GM12872 (cell line): ENCODE results near the gene SPOCK2.

Source experiments
- CTCF ChIP-seq: IDR thresholded peaks from 3 replicates; pipeline ENCODE4 v1.5.1; 2011; ENCODE audit warnings: low read depth, mild to moderate bottlenecking, low read length, moderate library complexity; ENCODE audit not compliant: insufficient read depth

The SPOCK2 gene

DNA sequence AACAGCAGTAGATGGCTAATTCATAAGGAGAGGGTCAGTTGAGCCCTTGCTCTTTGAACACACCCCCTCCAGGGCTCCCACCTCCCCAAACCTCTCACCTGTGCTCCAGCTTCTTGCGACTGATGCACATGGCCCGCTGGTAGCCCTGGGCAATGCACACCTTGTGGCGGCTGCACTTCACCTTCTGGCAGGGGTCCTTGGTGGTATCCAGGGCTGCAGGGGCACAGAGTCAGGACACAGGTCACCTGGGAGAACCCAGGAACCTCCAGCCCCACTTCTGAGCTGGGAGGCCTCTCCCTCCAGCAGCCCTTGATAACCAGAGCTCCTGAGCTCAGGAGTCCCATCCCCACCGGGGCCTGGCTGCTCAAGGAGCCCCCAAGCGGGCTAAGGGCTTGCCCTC, 16.3 kb downstream of the SPOCK2 start:
- TF ChIP-seq CTCF, result no peak

DNA sequence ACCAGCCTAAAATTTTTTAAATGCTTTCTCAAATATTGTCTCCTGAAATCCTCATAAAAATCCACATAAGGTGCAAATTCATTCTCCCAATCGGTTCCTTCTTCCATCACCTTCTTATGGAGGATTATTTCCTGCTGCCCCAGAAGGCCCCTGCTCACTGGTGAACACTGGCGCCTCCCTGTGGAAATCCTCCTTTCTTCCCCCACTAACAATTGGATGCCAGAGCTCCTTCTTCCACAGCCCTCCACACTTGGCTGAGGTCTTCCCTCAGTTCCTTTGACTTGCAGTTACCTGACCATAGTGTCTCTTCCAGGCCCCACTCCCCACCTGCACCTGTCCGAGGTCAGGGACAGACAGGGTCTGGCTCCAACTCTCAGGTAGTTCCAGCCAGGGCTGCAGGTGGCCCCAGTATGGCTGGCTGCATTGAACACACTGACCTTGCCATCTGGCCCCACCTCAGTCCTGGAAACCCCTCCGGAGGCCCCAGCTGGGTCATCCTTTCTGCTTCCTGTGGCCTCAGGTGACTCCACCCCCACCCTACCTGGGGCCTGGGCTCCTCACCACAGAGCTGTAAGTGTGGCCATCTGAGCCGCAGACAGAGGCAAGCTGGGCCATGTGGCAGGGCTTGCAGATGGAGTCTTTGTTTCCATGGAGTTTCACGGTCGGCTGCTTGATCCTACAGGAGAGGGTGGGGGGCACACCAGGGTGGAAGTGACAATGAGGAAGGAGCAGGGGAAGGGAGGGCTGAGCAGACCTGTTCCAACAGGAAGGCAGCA, 18.4 kb downstream of the SPOCK2 start:
- TF ChIP-seq CTCF, result peak; percentile 37; the same call in 1 of the 3 replicates

GRCh38 chr10:72068901-72069446, 19.4 kb downstream of the SPOCK2 start:
- no peak for TF ChIP-seq CTCF

DNA sequence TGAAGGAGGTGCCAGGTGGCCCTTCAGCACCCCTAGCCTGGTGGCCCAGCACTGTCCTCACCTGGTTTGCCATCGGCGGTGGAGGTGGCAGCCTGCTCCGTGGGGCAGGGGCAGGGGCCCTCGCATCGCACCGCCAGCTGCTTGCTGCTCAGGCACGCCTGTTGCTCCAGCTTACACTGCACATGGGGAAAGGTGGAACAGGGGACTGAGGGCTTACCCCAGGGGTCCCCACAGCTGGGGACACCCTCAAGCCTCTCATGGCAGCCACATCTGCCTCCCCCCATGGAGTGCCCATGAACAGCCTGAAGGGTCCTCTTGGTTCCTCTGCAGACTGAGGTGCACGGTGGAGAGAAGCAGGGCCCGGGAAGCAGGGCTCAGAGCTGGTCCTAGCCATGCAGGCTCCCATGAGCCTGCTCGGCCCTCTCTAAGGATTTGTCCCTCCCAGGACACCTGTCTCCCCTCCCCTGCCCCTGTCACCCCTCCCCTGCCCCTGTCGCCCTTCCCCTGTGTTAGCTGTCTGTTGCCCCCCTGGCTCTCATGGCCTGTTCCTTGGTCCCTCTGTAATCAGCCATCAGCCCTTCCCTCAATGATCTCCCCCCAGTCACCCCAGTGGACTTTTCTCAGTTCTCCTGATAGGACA, 20.1 kb downstream of the SPOCK2 start:
- TF ChIP-seq CTCF, result no peak

- no peak for TF ChIP-seq CTCF
Observed at GRCh38 chr10:72067463-72068125, 20.8 kb downstream of the SPOCK2 start.

DNA sequence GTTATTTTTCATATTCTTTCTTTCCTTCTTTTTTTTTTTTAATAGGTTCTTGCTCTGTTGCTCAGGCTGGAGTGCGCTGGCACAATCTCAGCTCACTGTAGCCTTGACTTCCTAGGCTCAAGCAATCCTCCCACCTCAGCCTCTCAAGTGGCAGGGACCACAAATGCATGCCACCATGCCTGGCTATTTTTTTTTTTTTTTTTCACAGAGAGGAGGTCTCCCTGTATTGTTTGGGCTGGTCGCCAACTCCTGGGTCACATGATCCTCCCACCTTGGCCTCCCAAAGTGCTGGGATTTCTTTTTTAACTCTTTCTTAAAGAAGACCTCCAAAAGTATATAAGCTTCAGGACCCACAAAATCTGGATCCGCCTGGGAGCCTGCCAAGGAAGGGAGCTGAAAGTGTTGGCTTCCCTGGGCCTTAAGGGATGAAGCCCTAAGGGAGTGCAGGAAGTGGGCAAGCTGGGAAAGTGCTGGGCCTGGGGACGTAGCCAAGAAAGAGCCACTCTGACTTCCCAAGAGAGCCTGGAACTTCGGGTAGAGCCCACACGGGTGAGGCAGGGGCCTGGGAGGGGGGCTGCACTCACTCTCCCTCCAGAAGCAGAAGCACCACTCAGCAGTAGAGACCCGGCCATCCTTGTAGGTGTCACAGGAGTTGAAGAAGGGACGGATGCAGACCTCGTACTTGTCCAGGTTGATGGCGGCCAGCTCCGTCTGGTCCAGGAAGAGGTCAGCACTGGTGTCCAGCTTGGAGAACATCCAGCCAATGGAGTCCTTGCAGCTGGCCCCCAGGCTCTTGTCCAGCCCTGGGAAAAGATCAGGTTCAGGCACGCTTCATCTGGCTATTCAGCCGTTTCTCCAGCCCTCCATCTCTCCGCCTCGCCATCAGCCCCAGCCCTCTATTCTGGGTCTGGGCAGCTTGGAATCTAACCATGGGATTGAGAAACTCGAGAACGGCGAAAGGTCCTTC, 21.8 kb downstream of the SPOCK2 start:
- no peak for TF ChIP-seq CTCF
